HG02642 (cell line): ENCODE results near the gene OXA1L.
"Not testable (repeated sequence)": the region's sequence is repeated elsewhere in the genome, so short reads cannot be mapped to it uniquely, and the experiment has no call there.

Experiments
- ATAC-seq: cut with Tn5 transposase; IDR thresholded peaks from one replicate; pipeline ENCODE4 v1.9.1; 2021; ENCODE audit warnings: mild to moderate bottlenecking; ENCODE audit not compliant: unreplicated experiment, poor library complexity

The OXA1L gene

DNA sequence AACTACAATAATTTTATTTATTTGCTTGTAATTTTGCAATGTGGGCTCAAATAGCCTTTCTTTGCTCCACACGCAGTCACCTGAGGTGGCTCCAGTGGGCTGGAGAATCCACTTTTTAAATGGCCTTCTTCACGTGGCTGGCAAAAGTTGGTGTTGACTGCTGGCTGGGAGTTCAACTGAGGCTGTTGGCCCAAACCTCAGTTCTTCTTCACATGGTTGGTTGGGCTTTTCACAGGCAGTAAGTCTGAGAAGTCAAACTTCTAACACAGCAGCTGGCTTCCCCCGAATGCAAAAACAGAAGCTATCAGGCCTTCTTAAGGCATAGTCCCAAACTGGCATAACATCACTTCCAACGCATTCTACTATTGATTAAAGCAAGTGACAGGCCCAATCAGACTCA lies 2.1 kb upstream of the OXA1L start:
- ATAC-seq: no peak

DNA sequence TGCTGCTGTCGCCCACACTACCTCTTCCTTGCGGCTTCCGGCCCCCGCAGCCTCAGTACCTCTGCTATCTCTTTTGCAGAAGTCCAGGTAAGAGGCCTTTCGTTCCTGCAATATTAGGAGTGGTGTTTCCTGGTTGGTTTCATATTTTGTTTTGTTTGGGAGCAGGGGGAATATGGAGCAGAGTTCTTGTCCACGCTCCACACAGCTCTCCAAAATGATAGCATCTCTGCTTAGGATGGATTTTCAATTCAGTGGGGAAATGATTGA lies 768 bp downstream of the OXA1L start:
- ATAC-seq: no peak

DNA sequence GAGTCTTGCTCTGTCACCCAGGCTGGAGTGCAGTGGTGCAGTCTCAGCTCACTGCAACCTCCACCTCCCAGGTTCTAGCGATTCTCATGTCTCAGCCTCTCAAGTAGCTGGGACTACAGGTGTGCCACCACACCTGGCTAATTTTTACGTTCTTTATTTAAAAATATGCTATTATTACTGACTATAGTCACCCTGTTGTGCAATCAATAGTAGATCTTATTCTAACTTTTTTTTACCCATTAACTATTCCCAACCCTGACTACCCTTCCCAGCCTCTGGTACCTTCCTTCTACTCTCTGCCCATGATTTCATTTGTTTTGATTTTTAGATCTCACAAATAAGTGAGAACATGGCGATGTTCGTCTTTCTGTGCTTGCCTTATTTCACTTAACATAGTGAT lies 2.5 kb downstream of the OXA1L start:
- no peak for ATAC-seq

DNA sequence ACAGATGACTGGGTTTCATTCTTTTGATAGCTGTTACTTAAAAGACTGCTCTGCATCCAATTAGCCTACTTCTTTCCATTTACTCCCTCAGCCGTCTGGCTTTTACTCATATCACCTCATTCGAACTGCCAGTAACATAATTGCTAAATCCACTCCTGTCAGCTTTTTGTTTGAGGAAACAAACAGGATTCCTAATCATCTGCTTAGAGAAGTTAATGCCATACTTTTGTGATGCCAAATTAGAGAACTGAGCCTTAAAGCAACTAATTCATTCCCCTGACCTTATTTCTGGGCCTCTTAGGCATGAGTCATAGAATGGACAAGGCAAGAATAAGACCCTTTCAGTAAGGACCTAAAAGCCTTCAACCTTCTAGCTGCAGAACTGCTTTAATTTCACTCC lies 2.9 kb downstream of the OXA1L start:
- ATAC-seq: no peak

DNA sequence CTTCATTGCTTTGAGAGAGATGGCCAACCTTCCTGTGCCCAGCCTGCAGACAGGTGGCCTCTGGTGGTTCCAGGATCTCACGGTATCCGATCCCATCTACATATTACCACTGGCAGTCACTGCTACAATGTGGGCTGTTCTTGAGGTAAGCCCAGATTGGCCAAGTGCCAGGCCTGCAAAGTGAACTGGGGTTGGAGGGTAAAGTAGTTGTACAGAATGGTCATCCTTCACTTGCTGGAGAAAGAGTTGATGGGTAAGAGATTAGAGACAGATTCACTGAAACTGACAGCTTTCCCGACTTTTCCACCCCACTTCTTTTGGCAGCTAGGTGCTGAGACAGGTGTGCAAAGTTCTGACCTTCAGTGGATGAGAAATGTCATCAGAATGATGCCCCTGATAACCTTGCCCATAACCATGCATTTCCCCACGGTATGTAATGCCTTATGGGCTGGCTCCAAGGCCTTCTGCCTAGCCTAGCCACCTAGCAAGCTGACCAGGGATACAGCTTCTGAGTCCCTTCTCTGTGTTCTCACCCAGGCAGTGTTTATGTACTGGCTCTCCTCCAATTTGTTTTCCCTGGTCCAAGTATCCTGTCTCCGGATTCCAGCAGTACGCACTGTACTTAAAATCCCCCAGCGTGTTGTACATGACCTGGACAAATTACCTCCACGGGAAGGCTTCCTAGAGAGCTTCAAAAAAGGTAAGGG lies 4.1 kb downstream of the OXA1L start:
- no peak for ATAC-seq

DNA sequence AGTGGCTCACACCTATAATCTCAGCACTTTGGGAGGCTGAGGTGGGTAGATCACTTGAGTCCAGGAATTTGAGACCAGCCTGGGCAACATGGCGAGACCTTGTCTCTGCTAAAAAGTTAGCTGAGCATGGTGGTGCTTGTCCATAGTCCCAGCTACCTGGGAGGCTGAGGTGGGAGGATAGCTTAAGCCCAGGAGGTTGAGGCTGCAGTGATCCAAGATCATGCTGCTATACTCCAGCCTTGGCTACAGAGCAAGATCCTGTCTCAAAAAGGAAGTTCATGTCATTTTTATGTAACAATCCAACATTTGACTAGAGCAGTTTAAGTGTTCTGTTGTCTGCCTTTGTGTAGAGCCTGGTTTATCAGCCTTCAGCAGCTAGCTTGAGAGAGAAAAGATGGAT lies 6.2 kb downstream of the OXA1L start:
- ATAC-seq: no peak

DNA sequence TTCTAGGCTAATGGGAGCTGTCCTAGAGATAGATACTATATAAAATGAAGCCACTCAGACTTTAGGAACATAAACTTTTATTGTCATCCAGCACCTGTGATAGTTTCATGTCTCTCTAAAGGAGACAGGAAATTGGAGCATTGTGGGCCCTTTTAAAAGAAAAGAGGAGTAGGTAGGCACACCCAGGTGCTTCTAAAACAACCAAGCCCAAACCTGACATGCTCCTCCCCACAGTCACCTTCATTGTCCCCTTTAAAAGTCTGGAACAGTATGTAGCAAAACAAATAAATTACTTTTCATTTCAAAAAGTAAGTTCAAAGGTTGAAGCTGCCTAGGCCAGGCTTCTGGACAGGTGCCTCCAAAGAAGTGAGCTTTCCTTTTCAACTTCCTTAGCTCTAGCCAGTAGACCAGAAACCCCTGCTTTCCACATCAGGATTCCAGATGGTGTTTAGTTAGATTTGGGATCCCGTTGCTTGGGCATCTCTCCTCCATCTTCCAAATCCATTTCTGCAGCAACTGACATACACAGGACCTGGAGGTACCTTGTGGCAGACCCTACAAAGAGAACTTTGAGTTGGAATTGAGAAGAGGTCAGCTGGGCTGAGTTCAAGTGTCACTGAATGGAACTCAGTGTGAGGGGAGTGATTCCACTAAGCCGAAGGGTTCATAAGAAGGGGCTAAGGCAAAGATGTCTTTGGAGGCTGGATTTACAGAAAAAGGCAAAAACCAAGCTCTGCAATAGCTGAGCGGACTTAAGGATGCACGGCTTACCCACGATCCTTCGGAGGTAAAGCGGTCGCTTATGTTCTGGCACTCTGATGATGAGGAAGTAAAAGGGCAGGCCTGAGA lies 6.9 kb downstream of the OXA1L start:
- no peak for ATAC-seq

DNA sequence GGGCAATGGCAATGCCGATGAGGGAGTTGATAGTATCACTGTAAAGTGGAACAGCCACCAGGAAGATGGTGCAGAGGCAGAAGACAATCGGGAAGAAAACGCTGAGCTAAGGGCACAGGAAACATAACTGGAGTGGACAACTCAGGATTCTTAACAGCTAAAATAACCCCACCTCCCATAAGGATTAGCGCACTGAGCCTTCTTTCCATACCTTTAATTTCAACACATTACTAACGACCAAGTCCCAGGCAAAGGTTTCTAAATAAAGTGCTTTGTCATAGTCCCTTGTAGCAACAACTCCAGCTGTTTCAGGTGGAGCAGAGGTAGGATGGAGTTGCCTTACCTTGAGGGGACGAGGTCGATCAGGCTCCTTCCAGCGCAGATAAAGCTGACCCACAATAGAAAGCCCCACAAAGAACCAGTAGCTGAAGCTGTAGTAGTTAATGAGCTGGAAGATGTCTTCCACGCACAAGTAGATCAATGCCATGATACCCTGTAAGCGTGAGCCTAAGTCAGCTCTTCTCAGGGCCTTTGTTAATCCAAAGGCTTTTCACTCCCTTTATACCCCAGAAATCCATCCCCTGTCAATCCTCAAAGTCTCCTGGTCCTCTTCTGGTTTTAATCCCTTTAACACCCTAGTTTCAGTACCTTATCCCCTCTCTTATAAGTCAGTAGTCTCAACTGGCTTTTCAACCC lies 7.7 kb downstream of the OXA1L start:
- no peak for ATAC-seq

DNA sequence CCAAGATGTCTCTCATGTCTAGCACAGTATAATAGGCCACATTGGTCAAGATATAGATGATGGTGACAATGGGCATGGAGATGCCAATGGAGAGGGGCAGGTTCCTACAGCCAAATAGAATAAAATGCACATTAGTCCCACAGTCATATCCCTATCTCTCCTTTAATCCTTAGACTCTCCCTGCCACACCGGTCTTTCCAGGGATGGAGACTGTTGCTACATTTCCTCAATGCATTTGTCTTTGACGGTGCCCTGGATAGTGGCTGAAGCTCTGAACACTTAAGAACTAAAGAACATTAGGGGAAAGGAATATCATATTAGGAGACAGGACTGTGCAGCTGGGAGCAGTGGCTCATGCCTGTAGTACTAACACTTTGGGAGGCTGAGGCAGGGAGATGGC lies 9.7 kb downstream of the OXA1L start:
- no peak for ATAC-seq

DNA sequence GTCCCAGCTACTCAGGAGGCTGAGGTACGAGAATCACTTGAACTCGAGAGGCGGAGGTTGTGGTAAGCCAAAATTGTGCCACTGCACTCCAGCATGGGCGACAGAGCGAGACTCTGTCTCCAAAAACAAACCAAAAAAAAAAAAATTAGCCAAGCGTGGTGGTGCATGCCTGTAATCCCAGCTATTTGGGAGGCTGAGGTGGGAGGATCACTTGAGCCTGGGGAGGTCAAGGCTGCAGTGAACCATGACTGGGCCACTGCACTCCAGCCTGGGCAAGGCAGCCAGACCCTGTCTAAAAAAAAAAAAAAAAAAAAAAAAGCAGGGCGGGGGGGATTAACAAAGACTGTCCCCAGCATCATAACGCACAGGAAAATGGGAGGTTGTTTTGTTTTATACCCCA lies 10.4 kb downstream of the OXA1L start:
- not testable (repeated sequence) for ATAC-seq

DNA sequence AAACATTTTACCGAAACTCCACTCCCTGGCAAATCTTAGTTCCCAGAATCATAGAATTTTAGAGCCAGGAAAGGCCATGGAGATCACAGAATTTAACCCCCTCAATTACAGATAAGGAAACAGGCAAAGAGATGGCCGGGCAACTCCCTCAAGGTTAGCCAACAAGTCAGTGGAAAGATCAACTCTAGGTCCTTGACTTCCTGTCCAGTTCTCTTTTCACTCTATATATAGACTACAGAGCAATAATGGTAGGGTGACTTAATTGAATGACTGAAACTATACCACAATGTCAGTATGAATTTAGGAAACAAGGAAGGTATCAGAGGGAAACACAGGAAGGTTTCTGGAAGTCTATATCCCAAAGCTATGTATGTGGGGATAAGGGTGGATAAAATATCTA lies 11.6 kb downstream of the OXA1L start:
- no peak for ATAC-seq

DNA sequence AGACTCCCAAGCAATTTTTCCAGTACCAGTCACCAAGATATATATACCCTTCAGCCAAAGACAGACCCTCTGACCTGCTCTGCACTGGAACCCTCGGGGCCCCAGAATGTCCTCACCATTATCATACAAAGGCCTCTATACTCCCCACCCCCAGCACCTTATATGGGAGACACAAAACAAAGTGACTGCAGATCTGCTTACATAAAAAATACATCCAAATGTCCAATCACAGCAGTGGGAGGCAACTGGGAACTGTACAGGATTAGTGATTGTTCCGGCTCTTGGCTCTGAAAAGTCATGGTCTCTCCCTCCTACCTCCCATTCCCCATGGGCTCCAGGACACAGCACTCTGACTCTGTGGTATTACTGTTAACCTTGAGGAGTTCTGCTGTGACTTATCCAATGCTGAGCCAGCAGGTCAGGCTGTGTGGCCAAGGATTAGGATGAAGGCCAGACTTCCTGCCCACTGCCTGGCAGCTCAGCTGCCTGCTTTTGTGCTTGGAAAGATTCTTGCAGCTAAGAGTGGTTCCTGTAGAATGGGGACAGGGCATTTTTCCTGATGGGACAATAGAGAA lies 13.7 kb downstream of the OXA1L start:
- no peak for ATAC-seq

DNA sequence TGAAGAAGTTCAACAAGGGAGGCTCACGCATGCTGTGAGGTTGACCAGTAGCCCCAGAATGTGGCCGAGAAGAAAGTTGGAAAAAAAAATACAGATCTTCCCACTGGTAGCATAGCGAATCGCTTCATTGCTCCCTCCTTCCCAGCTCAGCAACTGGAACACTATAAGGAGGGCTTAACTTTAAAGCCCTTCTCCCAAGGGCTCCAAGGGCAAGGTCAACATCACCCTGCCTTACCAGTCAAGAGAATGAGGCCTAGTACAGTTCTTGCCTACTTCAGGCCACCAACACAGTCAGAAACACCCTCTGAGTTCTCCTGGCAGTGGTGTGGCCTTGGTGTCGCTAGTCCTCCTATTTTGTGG lies 14.4 kb downstream of the OXA1L start:
- no peak for ATAC-seq

DNA sequence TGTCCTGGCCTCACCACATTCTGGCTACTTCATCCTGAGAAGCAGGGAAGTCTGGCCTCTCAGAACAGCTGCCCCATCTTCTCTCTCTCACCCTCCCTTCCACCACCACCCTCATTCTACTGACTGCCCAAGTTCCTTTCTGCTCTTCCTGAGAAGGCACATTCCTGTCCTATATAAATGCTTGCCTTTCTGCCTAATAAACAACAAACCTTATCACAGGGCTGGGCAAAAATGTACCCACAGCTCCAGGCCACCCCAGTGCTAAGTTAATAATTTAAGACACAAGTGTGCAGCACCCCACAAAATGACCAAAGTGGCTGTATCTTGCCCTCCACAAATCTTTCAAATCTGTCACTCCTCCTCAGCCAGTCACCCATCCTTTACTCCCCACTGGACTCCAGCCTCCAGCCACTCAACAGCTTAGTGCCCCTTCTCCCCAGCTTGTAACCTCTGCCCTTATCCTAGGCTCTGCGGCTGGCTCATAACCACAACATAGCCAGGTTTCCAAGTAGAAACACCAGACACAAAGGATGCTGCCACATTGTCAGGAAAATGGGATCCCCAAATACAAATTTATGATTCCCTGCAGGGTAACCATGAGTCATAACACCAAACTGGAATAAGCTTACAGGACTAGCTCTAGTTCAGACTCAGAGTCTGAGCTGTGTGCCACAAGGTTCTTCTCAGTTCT lies 15.0 kb downstream of the OXA1L start:
- no peak for ATAC-seq

DNA sequence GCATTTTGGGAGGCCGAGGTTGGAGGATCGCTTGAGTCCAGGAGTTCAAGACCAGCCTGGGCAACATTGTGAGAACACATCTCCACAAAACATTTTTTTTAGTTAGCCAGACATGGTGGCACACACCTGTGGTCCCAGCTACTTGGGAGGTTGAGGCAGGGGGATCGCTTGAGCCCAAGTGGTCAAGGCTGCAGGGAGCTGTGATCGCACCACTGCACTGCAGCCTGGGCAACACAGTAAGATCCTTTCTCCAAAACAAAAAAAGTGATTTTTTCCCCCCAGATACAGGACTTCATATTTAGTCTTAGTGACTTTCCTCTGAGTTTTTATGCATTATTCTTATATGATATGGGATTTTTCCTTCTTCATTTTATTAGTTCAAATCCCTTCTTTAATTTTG lies 20.2 kb downstream of the OXA1L start:
- no peak for ATAC-seq

DNA sequence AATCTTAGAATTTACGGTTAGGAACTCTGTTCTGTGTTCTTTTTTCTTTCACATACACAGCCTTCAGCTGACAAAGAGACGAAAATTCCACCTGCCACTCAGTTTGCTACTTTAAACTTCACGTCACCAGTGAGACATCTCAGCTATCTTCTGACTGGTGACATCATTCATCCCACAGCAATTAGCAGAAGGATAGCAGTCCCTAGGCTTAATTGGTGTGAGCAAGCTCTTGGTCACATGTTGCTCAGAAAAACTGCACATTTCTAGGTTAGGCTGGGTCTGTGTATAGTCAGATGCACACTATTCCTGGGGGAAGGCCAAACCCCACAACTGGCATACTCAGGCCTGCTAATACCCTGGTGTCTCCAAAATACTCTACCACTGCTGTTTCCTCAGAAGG lies 24.8 kb downstream of the OXA1L start:
- no peak for ATAC-seq

DNA sequence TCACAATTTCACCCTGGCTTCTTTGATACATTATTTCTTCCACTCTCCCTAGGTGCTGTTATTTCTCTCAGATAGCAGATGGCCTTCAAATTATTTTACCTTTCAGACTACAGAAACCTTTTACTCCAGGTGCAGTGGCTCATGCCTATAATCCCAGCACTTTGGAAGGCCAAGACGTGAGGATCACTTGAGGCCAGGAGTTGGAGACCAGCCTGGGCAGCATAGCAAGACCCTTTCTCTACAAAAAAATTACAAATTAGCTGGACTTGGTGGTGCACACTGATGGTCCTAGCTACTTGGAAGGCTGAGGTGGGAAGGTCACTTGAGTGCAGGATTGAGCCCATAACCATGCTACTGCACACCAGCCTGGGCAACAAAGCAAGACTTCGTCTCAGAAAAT lies 25.7 kb downstream of the OXA1L start:
- no peak for ATAC-seq

DNA sequence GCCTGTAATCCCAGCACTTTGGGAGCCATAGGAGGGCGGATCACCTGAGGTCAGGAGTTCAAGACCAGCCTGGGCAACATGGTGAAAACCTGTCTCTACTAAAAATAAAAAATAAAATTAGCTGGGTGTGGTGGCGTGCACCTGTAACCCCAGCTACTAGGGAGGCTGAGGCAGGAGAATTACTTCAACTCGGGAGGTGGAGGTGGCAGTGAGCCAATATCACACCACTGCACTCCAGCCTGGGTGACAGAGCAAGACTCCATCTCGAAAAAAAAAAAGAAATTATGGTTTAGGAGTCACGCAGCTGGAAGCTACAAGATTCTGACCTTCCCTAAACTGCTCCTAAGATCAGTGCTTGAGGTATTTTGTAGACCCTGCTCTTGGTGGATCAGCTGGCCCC lies 27.1 kb downstream of the OXA1L start:
- ATAC-seq: not testable (repeated sequence)

DNA sequence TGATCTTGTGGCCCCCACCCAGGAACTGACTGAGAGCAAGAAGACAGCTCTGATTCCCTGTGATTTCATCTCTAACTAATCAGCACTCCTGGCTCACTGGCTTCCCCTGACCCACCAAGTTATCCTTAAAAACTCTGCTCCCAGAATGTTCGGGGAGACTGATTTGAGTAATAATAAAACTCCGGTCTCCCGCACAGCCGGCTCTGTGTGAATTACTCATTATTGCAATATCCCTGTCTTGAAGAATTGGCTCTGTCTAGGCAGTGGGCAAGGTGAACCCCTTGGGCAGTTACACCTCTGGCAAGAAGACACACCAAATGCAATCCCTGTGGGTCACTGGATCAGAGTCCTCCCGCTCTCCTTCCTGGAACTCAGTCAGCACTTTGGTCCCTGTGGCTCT lies 27.5 kb downstream of the OXA1L start:
- no peak for ATAC-seq

DNA sequence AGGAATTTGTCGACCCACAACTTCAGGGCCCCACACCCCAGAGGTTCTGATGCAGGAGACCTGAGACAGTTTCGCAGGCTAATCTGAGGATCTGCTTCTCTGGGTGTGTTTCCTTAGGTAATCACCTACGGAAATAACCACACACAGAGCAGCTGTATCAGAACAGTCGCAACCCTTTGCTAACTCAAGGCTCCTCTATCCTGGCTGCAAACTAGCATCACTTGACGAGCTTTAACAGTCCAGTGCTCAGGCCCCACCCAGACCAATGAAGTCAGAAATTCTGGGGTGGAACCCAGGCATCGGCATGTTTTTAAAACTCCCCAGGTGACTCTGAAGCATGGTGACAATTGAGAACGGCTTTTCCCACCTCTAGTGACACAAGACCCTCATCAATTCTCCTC lies 28.1 kb downstream of the OXA1L start:
- ATAC-seq: peak; percentile 51
